Fibroblast of mammary gland (primary cell): Measurements from ENCODE around the gene POU3F4.

Experiments used
- DNase-seq: peaks from one replicate; pipeline ENCODE4 v3.0.0-alpha.2; 2010; ENCODE audit warnings: low read depth
- H3K4me3 ChIP-seq: 2 replicates; pipeline ENCODE4 v1.5.1; 2011; ENCODE audit warnings: low read depth, mild to moderate bottlenecking, low read length, moderate library complexity; ENCODE audit not compliant: control insufficient read depth
- TF ChIP-seq, protein P1 (sequence below): conservative IDR thresholded peaks from 2 replicates; pipeline ENCODE4 v1.5.1; 2011; ENCODE audit warnings: low read depth, low read length, inconsistent platforms; ENCODE audit not compliant: control insufficient read depth, insufficient read depth

Gene POU3F4

DNA sequence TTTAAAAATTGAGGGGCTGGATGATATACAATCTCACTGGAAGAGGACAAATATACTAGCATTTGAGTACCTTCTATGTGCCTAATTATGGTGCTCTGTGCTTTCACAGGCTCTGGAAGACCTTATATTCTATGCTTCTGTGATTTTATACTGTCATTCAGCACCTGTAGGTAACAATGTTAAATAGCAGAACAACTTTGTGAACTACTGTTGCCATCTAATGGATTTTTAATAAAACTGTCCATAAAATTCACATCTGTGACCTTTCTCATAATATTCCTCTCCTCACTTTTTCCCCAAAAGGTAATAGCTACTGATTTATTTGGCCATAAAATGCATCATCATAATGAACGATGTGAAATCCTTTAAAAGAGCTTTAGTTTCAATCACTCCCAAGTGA, 21.9 kb downstream of the POU3F4 start:
- TF ChIP-seq, protein P1, sequence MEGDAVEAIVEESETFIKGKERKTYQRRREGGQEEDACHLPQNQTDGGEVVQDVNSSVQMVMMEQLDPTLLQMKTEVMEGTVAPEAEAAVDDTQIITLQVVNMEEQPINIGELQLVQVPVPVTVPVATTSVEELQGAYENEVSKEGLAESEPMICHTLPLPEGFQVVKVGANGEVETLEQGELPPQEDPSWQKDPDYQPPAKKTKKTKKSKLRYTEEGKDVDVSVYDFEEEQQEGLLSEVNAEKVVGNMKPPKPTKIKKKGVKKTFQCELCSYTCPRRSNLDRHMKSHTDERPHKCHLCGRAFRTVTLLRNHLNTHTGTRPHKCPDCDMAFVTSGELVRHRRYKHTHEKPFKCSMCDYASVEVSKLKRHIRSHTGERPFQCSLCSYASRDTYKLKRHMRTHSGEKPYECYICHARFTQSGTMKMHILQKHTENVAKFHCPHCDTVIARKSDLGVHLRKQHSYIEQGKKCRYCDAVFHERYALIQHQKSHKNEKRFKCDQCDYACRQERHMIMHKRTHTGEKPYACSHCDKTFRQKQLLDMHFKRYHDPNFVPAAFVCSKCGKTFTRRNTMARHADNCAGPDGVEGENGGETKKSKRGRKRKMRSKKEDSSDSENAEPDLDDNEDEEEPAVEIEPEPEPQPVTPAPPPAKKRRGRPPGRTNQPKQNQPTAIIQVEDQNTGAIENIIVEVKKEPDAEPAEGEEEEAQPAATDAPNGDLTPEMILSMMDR, result no peak
- no peak overlapping the region for H3K4me3 ChIP-seq
- no peak for DNase-seq

DNA sequence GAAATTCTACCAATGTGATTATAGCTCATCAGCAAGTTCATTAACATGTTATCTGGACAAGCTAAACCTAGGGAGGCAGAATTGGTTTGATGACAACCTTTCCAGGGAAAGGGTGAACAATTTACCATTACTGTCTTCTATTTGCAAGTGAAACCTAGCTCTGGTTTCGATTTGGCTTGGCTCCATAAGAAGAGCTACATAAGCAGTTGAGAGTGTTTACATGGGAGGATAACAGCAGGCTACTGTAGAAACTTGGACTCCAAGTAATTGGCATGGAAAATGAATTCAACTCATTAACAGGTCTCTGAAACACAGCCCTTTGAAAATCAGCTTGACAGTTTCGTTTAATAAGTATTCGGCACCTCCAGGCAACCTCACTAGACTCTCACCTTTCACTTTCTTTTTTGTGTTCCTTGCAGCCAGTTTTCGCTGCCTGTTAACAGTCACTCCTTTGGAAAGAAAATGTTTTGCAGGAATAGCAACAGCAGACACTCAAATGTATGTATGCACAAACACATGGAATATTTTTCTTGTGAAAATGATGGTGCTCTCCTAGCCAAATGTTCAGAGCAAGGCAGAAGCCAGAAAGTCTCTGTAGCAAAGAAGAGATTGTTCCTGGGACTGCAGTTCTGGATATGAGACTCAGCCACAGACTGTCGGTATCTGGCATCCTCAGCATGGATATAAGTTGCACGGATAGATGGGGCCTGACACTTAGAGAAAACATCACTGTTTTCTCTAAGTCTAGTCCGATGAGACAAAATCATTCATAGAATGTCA, 27.5 kb downstream of the POU3F4 start:
- TF ChIP-seq, protein P1, result no peak
- H3K4me3 ChIP-seq, result no peak overlapping the region
- no peak for DNase-seq
